GM12872 (cell line): ENCODE data around the gene VWC2L.

Experiments
- CTCF ChIP-seq: IDR thresholded peaks from 3 replicates; pipeline ENCODE4 v1.5.1; 2011; ENCODE audit warnings: low read depth, mild to moderate bottlenecking, low read length, moderate library complexity; ENCODE audit not compliant: insufficient read depth

VWC2L gene

GRCh38 chr2:214469728-214470127 lies 58.9 kb downstream of the VWC2L start:
- no peak for TF ChIP-seq CTCF

GRCh38 chr2:214471382-214471781 lies 60.5 kb downstream of the VWC2L start:
- no peak for TF ChIP-seq CTCF

- TF ChIP-seq CTCF, result no peak
Measured at GRCh38 chr2:214471990-214472389, 61.1 kb downstream of the VWC2L start.

- TF ChIP-seq CTCF, result no peak
Measured at GRCh38 chr2:214477305-214477704, 66.5 kb downstream of the VWC2L start.

- TF ChIP-seq CTCF, result no peak
Measured at GRCh38 chr2:214481204-214481603, 70.3 kb downstream of the VWC2L start.

GRCh38 chr2:214482728-214483127 lies 71.9 kb downstream of the VWC2L start:
- no peak for TF ChIP-seq CTCF

- TF ChIP-seq CTCF, result no peak
Measured at GRCh38 chr2:214484239-214484638, 73.4 kb downstream of the VWC2L start.

- no peak for TF ChIP-seq CTCF
Measured at GRCh38 chr2:214484701-214485100, 73.8 kb downstream of the VWC2L start.
